ENCODE measurements around the gene SLC35E4.

Gene SLC35E4

DNA sequence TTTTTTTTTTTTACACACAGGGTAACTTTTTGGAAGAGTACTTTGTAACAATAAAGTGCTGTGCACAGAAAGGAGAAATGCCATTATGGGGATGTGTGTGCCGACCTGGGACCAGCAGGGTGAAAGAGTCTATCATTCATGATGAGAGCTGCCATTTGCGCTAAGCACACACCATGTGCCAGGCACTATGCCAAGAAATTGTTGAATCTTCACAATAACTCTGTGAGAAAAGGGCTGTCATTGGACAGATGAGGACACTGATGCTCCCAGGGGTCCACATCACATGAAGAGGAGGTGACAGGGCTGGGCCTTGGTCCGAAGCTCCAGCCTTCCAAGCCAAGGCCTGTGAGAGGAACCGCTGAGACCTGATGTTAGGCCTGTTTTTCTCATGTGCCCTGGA, 26.5 kb downstream of the SLC35E4 start:
- TF ChIP-seq, protein P1, sequence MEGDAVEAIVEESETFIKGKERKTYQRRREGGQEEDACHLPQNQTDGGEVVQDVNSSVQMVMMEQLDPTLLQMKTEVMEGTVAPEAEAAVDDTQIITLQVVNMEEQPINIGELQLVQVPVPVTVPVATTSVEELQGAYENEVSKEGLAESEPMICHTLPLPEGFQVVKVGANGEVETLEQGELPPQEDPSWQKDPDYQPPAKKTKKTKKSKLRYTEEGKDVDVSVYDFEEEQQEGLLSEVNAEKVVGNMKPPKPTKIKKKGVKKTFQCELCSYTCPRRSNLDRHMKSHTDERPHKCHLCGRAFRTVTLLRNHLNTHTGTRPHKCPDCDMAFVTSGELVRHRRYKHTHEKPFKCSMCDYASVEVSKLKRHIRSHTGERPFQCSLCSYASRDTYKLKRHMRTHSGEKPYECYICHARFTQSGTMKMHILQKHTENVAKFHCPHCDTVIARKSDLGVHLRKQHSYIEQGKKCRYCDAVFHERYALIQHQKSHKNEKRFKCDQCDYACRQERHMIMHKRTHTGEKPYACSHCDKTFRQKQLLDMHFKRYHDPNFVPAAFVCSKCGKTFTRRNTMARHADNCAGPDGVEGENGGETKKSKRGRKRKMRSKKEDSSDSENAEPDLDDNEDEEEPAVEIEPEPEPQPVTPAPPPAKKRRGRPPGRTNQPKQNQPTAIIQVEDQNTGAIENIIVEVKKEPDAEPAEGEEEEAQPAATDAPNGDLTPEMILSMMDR (IDR thresholded peaks at IDR 0.05; ENCODE audit: low read depth, low read length, missing control alignments), result no peak
- in situ Hi-C loops (cut with HindIII; ENCODE audit: low pct_ligation_motif_present, low sequenced_read_pairs), result no loop called here
- Histone ChIP-seq H3K4me3 (ENCODE audit: low read depth, low read length) (no peak overlapping the region), H3K27ac (no peak overlapping the region), H3K27me3 (replicated peaks) (no peaks in the 10 kb centered on the region), H3K36me3 (replicated peaks) (peaks cover 7% of the 10 kb centered on the region)
- no peak for DNase-seq

DNA sequence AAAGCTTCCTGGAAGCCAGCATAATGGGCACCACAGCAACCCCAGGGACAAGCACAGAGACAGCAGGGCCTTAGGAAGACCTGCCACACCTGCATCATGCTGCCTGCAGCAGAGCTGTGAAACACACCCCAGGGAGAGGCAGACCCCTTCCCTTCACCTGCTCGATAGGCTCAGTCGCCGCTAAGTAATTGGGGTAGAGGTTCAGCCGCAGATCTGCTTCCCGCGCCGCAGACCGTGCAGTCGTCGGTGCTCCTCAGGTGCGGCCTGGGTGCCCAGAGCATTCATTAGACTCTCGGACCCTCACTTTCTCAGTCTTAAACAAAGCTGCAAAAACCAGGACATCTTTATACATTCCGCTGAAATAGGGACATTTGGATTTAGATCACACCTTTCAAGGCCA, 29.2 kb downstream of the SLC35E4 start:
- H3K27me3 ChIP-seq (replicated peaks), result no peaks in the 10 kb centered on the region
- in situ Hi-C loops (cut with HindIII; ENCODE audit: low pct_ligation_motif_present, low sequenced_read_pairs), result no loop called here
- TF ChIP-seq, protein P1 (IDR thresholded peaks at IDR 0.05; ENCODE audit: low read depth, low read length, missing control alignments), result no peak

DNA sequence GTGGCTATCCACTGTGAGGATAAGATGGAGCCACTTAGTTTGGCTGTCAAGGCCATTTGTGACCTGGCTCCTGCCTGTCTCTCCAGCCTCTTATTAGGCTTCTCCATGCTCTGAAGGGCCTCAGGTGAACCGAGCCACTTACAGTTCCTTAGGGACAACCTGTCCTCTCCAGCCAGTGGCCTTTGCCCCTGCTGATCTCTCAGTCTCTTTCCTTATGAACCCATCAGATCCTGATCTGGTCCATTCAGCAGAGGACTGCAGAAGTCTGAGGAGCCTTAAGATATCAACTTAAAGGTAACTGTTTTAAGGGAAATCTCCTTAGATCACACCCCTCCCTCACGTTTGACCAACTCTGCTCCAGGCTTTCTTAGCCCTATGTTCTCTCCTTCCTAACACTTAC, 29.7 kb downstream of the SLC35E4 start:
- H3K27ac ChIP-seq, result no peak overlapping the region

More for the DNA sequence above, 29.2 kb downstream of the SLC35E4 start:
- no peak for DNase-seq
- no peak overlapping the region for H3K27ac ChIP-seq
- no peak overlapping the region for H3K4me3 ChIP-seq (ENCODE audit: low read depth, low read length)
- H3K36me3 ChIP-seq (replicated peaks), result peaks cover 7% of the 10 kb centered on the region

DNA sequence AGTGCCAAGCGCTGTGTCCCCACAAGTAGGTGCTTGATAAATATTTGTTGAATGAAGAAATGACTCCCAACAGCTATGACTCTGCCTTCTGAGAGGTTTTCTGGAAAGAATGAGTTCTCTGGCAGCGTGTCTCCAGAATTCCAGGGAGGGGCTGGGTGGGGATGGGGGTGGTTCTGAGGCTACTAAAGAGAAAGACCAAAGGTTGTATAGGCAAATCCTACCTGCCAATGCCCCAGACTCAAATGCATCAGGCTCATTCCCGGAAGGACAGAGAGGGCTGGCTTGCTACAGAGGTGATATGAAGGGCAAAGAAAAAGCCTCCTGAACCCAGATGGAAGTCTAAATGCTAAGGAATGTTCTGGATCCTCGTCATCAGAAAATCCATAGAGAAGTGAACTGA, 30.2 kb downstream of the SLC35E4 start:
- in situ Hi-C loops (cut with HindIII; ENCODE audit: low pct_ligation_motif_present, low sequenced_read_pairs), result no loop called here
- Histone ChIP-seq H3K27ac (no peak overlapping the region), H3K4me3 (ENCODE audit: low read depth, low read length) (no peak overlapping the region), H3K36me3 (replicated peaks) (peaks cover 7% of the 10 kb centered on the region), H3K27me3 (replicated peaks) (no peaks in the 10 kb centered on the region)
- no peak for DNase-seq
- TF ChIP-seq, protein P1 (IDR thresholded peaks at IDR 0.05; ENCODE audit: low read depth, low read length, missing control alignments), result no peak

More for the DNA sequence above, 29.7 kb downstream of the SLC35E4 start:
- TF ChIP-seq, protein P1 (IDR thresholded peaks at IDR 0.05; ENCODE audit: low read depth, low read length, missing control alignments), result no peak
- H3K4me3 ChIP-seq (ENCODE audit: low read depth, low read length), result no peak overlapping the region
- DNase-seq, result no peak
- peaks cover 7% of the 10 kb centered on the region for H3K36me3 ChIP-seq (replicated peaks)
- in situ Hi-C loops (cut with HindIII; ENCODE audit: low pct_ligation_motif_present, low sequenced_read_pairs), result no loop called here
- H3K27me3 ChIP-seq (replicated peaks), result no peaks in the 10 kb centered on the region

DNA sequence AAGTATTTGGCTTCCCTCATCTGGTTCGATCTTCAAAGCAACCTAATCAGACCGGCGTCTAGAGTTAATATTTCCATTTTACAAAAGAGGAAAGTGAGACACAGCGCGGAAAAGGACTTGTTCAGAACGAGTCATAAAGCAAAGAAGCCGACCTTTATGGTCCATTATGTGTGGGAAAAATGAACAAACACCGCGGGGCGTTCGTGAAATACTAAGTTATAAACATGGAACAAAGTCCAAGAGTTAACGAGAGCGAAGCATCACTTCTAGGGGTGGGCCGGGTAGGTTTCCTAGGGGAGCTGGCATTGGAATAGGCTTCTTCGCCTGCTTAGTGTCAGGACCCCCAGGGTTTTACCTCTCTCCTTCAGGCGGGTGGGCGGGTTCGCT, 31.5 kb downstream of the SLC35E4 start:
- Histone ChIP-seq H3K27ac (no peak overlapping the region), H3K36me3 (replicated peaks) (peaks cover 7% of the 10 kb centered on the region), H3K27me3 (replicated peaks) (no peaks in the 10 kb centered on the region), H3K4me3 (ENCODE audit: low read depth, low read length) (peak overlapping the region; percentile 83)
- TF ChIP-seq, protein P1 (IDR thresholded peaks at IDR 0.05; ENCODE audit: low read depth, low read length, missing control alignments), result no peak
- no peak for DNase-seq
- in situ Hi-C loops (cut with HindIII; ENCODE audit: low pct_ligation_motif_present, low sequenced_read_pairs), result no loop called here
